Activated gamma-delta T cell treated with anti-CD3 and anti-CD28 coated beads, Interleukin-2, amount 50 U/mL, for 16 hours (primary cell): ENCODE results near the gene DNAJC12.
"Not testable (repeated sequence)": the region's sequence is repeated elsewhere in the genome, so short reads cannot be mapped to it uniquely, and the experiment has no call there.

Experiments
- DNase-seq: peaks from one replicate; pipeline ENCODE4 v3.0.0-alpha.2; 2020; ENCODE audit warnings: low read depth

Gene DNAJC12

GRCh38 chr10:67839951-67840350 lies 2.0 kb upstream of the DNAJC12 start:
- DNase-seq, result no peak

GRCh38 chr10:67839511-67839910 lies 1.5 kb upstream of the DNAJC12 start:
- DNase-seq, result not testable (repeated sequence)

GRCh38 chr10:67836972-67837371 lies 1.0 kb downstream of the DNAJC12 start:
- no peak for DNase-seq

GRCh38 chr10:67836488-67836887 lies 1.5 kb downstream of the DNAJC12 start:
- no peak for DNase-seq

- not testable (repeated sequence) for DNase-seq
Observed at GRCh38 chr10:67835541-67836394, 2.2 kb downstream of the DNAJC12 start.

- DNase-seq, result no peak
Observed at GRCh38 chr10:67834375-67834774, 3.6 kb downstream of the DNAJC12 start.

- DNase-seq, result no peak
Observed at GRCh38 chr10:67827811-67828210, 10.2 kb downstream of the DNAJC12 start.

- DNase-seq, result no peak
Observed at GRCh38 chr10:67819768-67820204, 18.2 kb downstream of the DNAJC12 start.

GRCh38 chr10:67818323-67818722 lies 19.7 kb downstream of the DNAJC12 start:
- no peak for DNase-seq

- no peak for DNase-seq
Observed at GRCh38 chr10:67816719-67817118, 21.3 kb downstream of the DNAJC12 start.

- no peak for DNase-seq
Observed at GRCh38 chr10:67815571-67816059, 22.4 kb downstream of the DNAJC12 start.

GRCh38 chr10:67812007-67812406 lies 26.0 kb downstream of the DNAJC12 start:
- no peak for DNase-seq

GRCh38 chr10:67809107-67809506 lies 28.9 kb downstream of the DNAJC12 start:
- no peak for DNase-seq

- no peak for DNase-seq
Observed at GRCh38 chr10:67808704-67809103, 29.3 kb downstream of the DNAJC12 start.

GRCh38 chr10:67807855-67808456 lies 30.0 kb downstream of the DNAJC12 start:
- DNase-seq, result no peak

- DNase-seq, result no peak
Observed at GRCh38 chr10:67804395-67804678, 33.7 kb downstream of the DNAJC12 start.

- DNase-seq, result no peak
Observed at GRCh38 chr10:67803588-67804394, 34.2 kb downstream of the DNAJC12 start.

- DNase-seq, result no peak
Observed at GRCh38 chr10:67802767-67803538, 35.0 kb downstream of the DNAJC12 start.

GRCh38 chr10:67801118-67801517 lies 36.9 kb downstream of the DNAJC12 start:
- no peak for DNase-seq

- DNase-seq, result no peak
Observed at GRCh38 chr10:67794909-67795460, 43.0 kb downstream of the DNAJC12 start.

GRCh38 chr10:67794256-67794655 lies 43.7 kb downstream of the DNAJC12 start:
- no peak for DNase-seq

GRCh38 chr10:67793313-67793712 lies 44.7 kb downstream of the DNAJC12 start:
- no peak for DNase-seq
